Endothelial cell (in vitro differentiated cells): Measurements from ENCODE around the gene KCNQ1. TPM values are rescaled to one million over a fixed set of nuclear protein-coding genes. Genes with fewer than 3 reads are reported as not detected.

Experiments
- DNase-seq: peaks from one replicate; pipeline ENCODE4 v3.0.0; 2021; ENCODE audit warnings: low spot score
- H3K27ac Mint-ChIP-seq: one replicate; pipeline ENCODE4 v1.8.0; 2021; ENCODE audit warnings: mixed read lengths, inconsistent platforms; ENCODE audit not compliant: unreplicated experiment
- H3K27me3 Mint-ChIP-seq: one replicate; pipeline ENCODE4 v1.8.0; 2021; ENCODE audit warnings: mild to moderate bottlenecking, moderate library complexity, mixed read lengths, inconsistent platforms; ENCODE audit not compliant: unreplicated experiment
- H3K36me3 Mint-ChIP-seq: one replicate; pipeline ENCODE4 v1.8.0; 2021; ENCODE audit warnings: mild to moderate bottlenecking, low read depth, mixed read lengths, inconsistent platforms; ENCODE audit not compliant: unreplicated experiment
- H3K4me1 Mint-ChIP-seq: one replicate; pipeline ENCODE4 v1.8.0; 2021; ENCODE audit warnings: mild to moderate bottlenecking, mixed read lengths, inconsistent platforms; ENCODE audit not compliant: unreplicated experiment
- H3K4me3 Mint-ChIP-seq: one replicate; pipeline ENCODE4 v1.8.0; 2021; ENCODE audit warnings: mild to moderate bottlenecking, mixed read lengths, inconsistent platforms; ENCODE audit not compliant: unreplicated experiment
- H3K9me3 Mint-ChIP-seq: one replicate; pipeline ENCODE4 v1.8.0; 2021; ENCODE audit warnings: mixed read lengths, inconsistent platforms; ENCODE audit not compliant: unreplicated experiment
- CTCF ChIP-seq: fragments of 200-600 bp; sonication (generic); IDR thresholded peaks from one replicate; pipeline ENCODE4 v1.5.0; 2021; ENCODE audit warnings: antibody characterized with exemption; ENCODE audit not compliant: unreplicated experiment
- total RNA-seq: library from RNA; stranded (reverse); fragmentation: NEBNext Ultra II Directional; extraction: Animal tissue kit (Norgen Biotek cat#: 25700); gene quantifications from one replicate; pipeline ENCODE4 v1.2.1, GENCODE V29; 2021; ENCODE audit not compliant: unreplicated experiment

The KCNQ1 gene
- total RNA-seq, 1 donor from 2014 or later = 35.3 TPM

- no peak overlapping the region for H3K27ac Mint-ChIP-seq
- no peak overlapping the region for H3K4me3 Mint-ChIP-seq
- H3K36me3 Mint-ChIP-seq = peaks cover 24% of the 10 kb centered on the region
- H3K4me1 Mint-ChIP-seq = no peaks in the 10 kb centered on the region
- no peak for DNase-seq
- H3K27me3 Mint-ChIP-seq = peaks cover 13% of the 10 kb centered on the region
- no peaks in the 10 kb centered on the region for H3K9me3 Mint-ChIP-seq
- no peak for TF ChIP-seq CTCF
Observed at GRCh38 chr11:2589538-2589934, 144.7 kb downstream of the KCNQ1 start.

DNA sequence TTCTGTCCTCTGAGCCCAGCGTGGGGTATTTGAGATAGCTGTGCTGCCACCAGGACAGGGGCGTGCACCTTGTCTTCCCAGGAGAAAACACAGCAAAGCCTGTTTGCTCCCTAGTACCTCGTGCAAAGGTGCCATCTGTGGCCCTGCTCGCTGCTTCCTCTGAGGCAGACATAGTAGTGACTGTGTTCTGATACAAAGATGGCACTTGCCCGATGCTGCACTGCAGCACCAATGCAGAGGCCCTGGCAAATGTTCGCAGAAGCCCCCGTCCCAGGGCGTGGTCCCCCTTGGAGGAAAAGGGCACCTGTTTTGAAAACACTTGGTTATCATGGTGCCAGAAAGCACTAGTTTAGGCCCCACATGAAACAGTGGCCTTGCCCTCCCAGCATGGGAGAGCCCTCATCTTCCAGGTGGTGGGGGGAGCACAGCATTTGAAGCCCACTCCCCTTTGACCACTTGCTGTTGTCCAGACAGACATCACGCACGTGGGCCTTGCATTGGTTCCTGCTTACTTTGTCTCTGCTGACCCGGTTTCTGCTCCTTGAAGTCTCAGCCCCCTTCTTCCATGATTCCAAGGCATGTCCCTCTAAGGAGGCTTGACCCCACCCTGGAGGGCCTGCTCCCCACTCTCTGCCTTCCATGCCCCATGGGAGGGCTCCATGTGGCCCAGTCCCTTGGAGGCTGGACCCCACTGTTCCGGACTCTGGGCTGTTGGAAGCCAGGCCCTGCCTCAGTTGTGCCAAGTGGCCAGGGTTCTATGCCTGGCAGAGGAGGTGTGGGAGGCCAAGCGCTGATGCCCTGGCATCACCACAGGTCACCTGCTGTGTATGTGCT is 145.5 kb downstream of the KCNQ1 start:
- no peak overlapping the region for H3K27ac Mint-ChIP-seq
- no peaks in the 10 kb centered on the region for H3K9me3 Mint-ChIP-seq
- TF ChIP-seq CTCF = no peak
- no peak overlapping the region for H3K4me3 Mint-ChIP-seq
- peaks cover 14% of the 10 kb centered on the region for H3K27me3 Mint-ChIP-seq
- peaks cover 24% of the 10 kb centered on the region for H3K36me3 Mint-ChIP-seq
- H3K4me1 Mint-ChIP-seq = no peaks in the 10 kb centered on the region
- no peak for DNase-seq

GRCh38 chr11:2590965-2591754 is 146.4 kb downstream of the KCNQ1 start:
- Mint-ChIP-seq H3K9me3 (no peaks in the 10 kb centered on the region), H3K36me3 (peaks cover 24% of the 10 kb centered on the region), H3K27me3 (peaks cover 9% of the 10 kb centered on the region), H3K27ac (no peak overlapping the region), H3K4me3 (no peak overlapping the region), H3K4me1 (no peaks in the 10 kb centered on the region)
- TF ChIP-seq CTCF = no peak
- DNase-seq = no peak

DNA sequence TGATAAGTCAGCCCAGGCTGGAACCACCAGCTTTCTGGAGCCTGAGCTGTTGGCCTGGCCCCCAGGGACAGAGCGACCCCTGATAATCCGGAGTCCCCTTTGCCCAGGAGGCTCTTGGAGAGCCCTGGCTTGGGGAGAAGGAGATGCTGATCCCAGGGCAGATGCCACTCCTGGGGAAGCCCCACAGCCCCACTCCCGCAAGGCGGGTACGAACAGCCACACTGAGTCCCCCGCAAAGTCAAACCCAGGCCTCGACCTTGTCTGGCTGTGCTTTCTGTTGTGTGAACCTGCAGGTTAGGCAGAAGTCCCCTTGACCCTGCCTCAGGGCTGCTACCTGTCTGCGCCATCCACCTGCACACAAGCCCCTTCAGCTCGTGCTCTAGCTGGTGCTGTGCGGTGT is 147.0 kb downstream of the KCNQ1 start:
- no peaks in the 10 kb centered on the region for H3K4me1 Mint-ChIP-seq
- no peak overlapping the region for H3K27ac Mint-ChIP-seq
- peaks cover 24% of the 10 kb centered on the region for H3K36me3 Mint-ChIP-seq
- no peak overlapping the region for H3K4me3 Mint-ChIP-seq
- peaks cover 9% of the 10 kb centered on the region for H3K27me3 Mint-ChIP-seq
- DNase-seq = no peak
- TF ChIP-seq CTCF = no peak
- H3K9me3 Mint-ChIP-seq = no peaks in the 10 kb centered on the region
